ENCODE results near the gene TMEM131. TPM values are rescaled to one million over a fixed set of nuclear protein-coding genes. Genes with fewer than 3 reads are reported as not detected.

Gene TMEM131
- total RNA-seq, 1 experiment from 2014 or later, result 21.9 TPM

Other genes starting within 250 kb of the TMEM131 start
- not detected in 3 replicates for gene VWA3B, start 91.2 kb upstream of the TMEM131 start, total RNA-seq (2021)

Data from WTC11 (cell line).